HFFc6 (cell line): ENCODE data around the gene XPC. TPM values are rescaled to one million over a fixed set of nuclear protein-coding genes. Genes with fewer than 3 reads are reported as not detected.

Experiments used
- DNase-seq: peaks from one replicate; pipeline ENCODE4 v3.0.0-alpha.2; 2018
- H3K27ac Mint-ChIP-seq: 2 replicates; pipeline ENCODE4 v1.8.0; 2020; ENCODE audit warnings: mild to moderate bottlenecking, mixed read lengths
- H3K27me3 Mint-ChIP-seq: 2 replicates; pipeline ENCODE4 v1.8.0; 2021; ENCODE audit warnings: mild to moderate bottlenecking, moderate library complexity, mixed read lengths; ENCODE audit not compliant: insufficient read depth
- H3K36me3 Mint-ChIP-seq: 2 replicates; pipeline ENCODE4 v1.8.0; 2021; ENCODE audit warnings: low read depth, mixed read lengths
- H3K4me1 Mint-ChIP-seq: 2 replicates; pipeline ENCODE4 v1.8.0; 2020; ENCODE audit warnings: low read depth, mixed read lengths
- H3K4me3 Mint-ChIP-seq: 2 replicates; pipeline ENCODE4 v1.8.0; 2020; ENCODE audit warnings: mild to moderate bottlenecking, moderate library complexity, mixed read lengths
- H3K9me3 Mint-ChIP-seq: 2 replicates; pipeline ENCODE4 v1.8.0; 2020; ENCODE audit warnings: mild to moderate bottlenecking, mixed read lengths
- total RNA-seq, 6 experiments: library from RNA; stranded (reverse); fragmentation: NEBNext Ultra II Directional; extraction: Animal tissue kit (Norgen Biotek cat#: 25700); gene quantifications; 2 replicates in 1 of 6; 3 replicates in 5 of 6; pipeline ENCODE4 v1.2.3, GENCODE V29; 2021
- TF ChIP-seq, protein P1 (sequence below): fragments of 200-600 bp; sonication (generic); IDR thresholded peaks from 2 replicates; pipeline ENCODE4 v1.5.0; 2021; ENCODE audit warnings: antibody characterized with exemption, mild to moderate bottlenecking

XPC gene
- total RNA-seq, 6 experiments from 2014 or later, result 38.7 to 40.3 (median 39.5) TPM

DNA sequence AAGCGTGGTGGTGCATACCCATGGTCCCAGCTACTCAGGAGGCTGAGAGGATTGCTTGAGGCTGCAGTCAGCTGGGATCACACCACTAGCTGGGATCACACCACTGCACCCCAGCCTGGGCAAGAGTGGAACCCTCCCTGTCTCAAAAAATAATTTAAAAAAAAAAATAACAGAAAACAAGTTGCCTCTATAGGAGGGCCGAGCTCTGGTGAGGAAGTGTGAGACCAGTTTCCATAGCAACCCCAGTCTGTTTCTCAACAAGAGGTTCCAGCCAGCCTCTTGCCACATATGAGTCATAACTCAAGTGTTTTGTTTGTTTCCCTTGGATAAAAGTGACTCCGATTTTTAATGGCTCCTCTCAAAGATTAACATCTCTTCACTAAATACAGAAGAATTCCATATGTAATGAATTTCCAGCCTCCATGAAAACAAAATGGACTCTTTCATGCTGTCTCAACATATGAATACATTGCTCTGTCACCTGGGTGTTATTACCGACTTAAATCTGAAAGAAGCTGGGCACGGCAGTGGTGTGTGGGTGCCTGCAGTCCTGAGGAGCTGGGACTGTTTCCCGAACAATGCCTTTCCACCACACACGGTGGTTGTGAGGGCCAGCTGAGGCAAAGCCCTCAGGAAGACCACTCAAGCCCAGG is 33.9 kb downstream of the XPC start:
- TF ChIP-seq, protein P1, sequence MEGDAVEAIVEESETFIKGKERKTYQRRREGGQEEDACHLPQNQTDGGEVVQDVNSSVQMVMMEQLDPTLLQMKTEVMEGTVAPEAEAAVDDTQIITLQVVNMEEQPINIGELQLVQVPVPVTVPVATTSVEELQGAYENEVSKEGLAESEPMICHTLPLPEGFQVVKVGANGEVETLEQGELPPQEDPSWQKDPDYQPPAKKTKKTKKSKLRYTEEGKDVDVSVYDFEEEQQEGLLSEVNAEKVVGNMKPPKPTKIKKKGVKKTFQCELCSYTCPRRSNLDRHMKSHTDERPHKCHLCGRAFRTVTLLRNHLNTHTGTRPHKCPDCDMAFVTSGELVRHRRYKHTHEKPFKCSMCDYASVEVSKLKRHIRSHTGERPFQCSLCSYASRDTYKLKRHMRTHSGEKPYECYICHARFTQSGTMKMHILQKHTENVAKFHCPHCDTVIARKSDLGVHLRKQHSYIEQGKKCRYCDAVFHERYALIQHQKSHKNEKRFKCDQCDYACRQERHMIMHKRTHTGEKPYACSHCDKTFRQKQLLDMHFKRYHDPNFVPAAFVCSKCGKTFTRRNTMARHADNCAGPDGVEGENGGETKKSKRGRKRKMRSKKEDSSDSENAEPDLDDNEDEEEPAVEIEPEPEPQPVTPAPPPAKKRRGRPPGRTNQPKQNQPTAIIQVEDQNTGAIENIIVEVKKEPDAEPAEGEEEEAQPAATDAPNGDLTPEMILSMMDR, result no peak
- peaks cover 72% of the 10 kb centered on the region for H3K4me1 Mint-ChIP-seq
- H3K9me3 Mint-ChIP-seq, result no peaks in the 10 kb centered on the region
- peaks cover 6% of the 10 kb centered on the region for H3K27me3 Mint-ChIP-seq
- H3K4me3 Mint-ChIP-seq, result peak overlapping the region; percentile 84
- peak; percentile 100 for DNase-seq
- H3K36me3 Mint-ChIP-seq, result peaks cover 38% of the 10 kb centered on the region
- peak overlapping the region; percentile 99 for H3K27ac Mint-ChIP-seq

DNA sequence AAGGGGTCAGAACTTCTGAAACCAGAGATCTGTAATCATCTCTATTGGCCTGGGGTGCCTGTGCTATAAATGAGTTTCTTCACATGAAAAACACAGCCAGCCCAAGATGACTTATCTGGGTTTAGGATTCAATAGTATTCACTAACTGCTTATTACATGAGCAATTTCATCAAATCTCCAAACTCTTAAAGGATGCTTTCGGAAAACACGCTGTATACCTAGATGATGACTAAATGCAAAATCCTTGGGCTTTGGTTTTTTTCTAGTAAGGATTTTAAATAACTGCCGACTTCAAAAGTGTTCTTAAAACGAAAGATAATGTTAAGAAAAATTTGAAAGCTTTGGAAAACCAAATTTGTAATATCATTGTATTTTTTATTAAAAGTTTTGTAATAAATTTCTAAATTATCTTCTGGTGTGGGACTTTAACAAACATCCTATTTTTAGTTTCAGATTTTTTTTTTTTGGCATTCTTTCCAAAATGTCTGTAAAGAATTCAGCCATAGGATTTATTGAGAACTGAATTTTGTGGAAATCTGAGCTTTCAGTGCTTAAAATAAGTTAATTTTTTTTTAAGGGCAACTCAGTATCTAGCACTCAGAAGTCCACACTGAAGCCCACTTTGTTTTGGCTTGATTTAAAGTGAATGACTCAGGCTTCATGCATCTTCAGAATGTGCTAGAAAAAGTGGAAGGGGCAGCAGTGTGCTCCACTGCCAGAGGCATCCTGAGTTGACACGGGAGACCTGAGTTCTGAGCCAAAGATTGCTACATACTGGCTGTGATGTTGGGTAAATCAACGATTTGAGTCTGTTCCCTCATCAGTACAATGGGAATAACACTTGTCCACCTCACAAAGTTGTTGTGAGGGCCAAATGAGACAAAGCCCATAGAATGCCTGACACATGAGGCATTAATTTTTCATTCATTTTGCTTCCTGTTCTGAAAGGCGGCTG is 34.9 kb downstream of the XPC start:
- no peaks in the 10 kb centered on the region for H3K9me3 Mint-ChIP-seq
- peaks cover 72% of the 10 kb centered on the region for H3K4me1 Mint-ChIP-seq
- peak overlapping the region; percentile 84 for H3K4me3 Mint-ChIP-seq
- peak overlapping the region; percentile 99 for H3K27ac Mint-ChIP-seq
- peaks cover 6% of the 10 kb centered on the region for H3K27me3 Mint-ChIP-seq
- peaks cover 42% of the 10 kb centered on the region for H3K36me3 Mint-ChIP-seq
- TF ChIP-seq, protein P1, result no peak
- peak; percentile 92 for DNase-seq

DNA sequence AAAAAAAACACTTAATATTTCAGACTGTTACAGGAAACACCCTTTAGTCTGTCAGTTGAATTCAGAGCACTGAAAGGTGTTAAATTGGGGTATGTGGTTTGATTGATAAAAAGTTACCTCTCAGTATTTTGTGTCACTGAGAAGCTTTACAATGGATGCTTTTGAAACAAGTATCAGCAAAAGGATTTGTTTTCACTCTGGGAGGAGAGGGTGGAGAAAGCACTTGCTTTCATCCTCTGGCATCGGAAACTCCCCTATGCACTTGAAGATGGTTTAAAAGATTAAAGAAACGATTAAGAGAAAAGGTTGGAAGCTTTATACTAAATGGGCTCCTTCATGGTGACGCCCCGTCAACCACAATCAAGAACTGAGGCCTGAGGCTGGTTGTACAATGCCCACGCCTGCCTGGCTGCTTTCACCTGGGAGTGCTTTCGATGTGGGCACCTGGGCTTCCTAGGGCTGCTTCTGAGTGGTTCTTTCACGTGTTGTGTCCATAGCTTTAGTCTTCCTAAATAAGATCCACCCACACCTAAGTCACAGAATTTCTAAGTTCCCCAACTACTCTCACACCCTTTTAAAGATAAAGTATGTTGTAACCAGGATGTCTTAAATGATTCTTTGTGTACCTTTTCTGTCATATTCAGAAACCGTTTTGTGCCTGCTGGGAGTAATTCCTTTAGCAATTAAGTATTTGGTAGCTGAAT is 35.7 kb downstream of the XPC start:
- peak overlapping the region; percentile 84 for H3K4me3 Mint-ChIP-seq
- H3K27me3 Mint-ChIP-seq, result peaks cover 6% of the 10 kb centered on the region
- peaks cover 48% of the 10 kb centered on the region for H3K36me3 Mint-ChIP-seq

DNA sequence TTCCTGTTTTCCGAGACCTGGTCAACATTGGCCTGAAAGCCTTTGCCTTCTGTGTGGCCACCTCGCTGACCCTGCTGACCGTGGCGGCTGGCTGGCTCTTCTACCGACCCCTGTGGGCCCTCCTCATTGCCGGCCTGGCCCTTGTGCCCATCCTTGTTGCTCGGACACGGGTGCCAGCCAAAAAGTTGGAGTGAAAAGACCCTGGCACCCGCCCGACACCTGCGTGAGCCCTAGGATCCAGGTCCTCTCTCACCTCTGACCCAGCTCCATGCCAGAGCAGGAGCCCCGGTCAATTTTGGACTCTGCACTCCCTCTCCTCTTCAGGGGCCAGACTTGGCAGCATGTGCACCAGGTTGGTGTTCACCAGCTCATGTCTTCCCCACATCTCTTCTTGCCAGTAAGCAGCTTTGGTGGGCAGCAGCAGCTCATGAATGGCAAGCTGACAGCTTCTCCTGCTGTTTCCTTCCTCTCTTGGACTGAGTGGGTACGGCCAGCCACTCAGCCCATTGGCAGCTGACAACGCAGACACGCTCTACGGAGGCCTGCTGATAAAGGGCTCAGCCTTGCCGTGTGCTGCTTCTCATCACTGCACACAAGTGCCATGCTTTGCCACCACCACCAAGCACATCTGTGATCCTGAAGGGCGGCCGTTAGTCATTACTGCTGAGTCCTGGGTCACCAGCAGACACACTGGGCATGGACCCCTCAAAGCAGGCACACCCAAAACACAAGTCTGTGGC is 36.6 kb downstream of the XPC start:
- TF ChIP-seq, protein P1, result no peak
- no peak for DNase-seq
- Mint-ChIP-seq H3K9me3 (no peaks in the 10 kb centered on the region), H3K4me1 (peaks cover 70% of the 10 kb centered on the region), H3K36me3 (peaks cover 41% of the 10 kb centered on the region), H3K27me3 (peaks cover 6% of the 10 kb centered on the region), H3K4me3 (peak overlapping the region; percentile 84; the same call in 1 of the 2 replicates), H3K27ac (peak overlapping the region; percentile 99)

More for the DNA sequence above, 35.7 kb downstream of the XPC start:
- TF ChIP-seq, protein P1, result no peak
- no peak for DNase-seq
- Mint-ChIP-seq H3K27ac (peak overlapping the region; percentile 99), H3K4me1 (peaks cover 72% of the 10 kb centered on the region), H3K9me3 (no peaks in the 10 kb centered on the region)

DNA sequence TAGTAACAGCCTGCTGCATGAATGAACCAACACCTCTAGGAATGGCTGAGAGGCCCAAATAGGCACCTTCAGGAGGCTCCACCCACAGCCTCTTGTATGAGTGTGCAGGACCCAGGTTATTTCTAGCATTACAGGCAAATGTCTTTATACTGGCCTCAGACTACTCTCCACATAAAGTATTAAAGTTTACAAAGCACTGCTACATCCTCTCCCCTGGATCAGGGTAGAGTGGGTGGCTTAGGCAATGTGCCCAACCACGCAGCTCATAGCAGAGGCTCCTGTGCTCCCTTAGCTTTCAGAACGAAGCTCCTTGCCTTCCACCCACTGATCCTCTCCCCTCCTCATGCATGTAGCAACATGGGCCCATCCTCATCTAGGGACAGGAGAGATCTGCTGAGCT is 37.3 kb downstream of the XPC start:
- Mint-ChIP-seq H3K27ac (peak overlapping the region; percentile 99), H3K4me3 (no peak overlapping the region), H3K27me3 (peaks cover 6% of the 10 kb centered on the region), H3K36me3 (peaks cover 38% of the 10 kb centered on the region), H3K4me1 (peaks cover 70% of the 10 kb centered on the region), H3K9me3 (no peaks in the 10 kb centered on the region)
- TF ChIP-seq, protein P1, result no peak
- no peak for DNase-seq
